GM19023 (cell line): ENCODE data around the gene SNRPA.
"Not testable (repeated sequence)": the region's sequence is repeated elsewhere in the genome, so short reads cannot be mapped to it uniquely, and the experiment has no call there.

Experiments
- ATAC-seq: cut with Tn5 transposase; IDR thresholded peaks from one replicate; pipeline ENCODE4 v1.9.1; 2021; ENCODE audit warnings: mild to moderate bottlenecking, moderate library complexity; ENCODE audit not compliant: unreplicated experiment

The SNRPA gene

GRCh38 chr19:40812571-40812970, 61.6 kb downstream of the SNRPA start:
- ATAC-seq: not testable (repeated sequence)

- ATAC-seq: no peak
Observed at GRCh38 chr19:40813182-40813581, 62.2 kb downstream of the SNRPA start.
